HEK293T (cell line): ENCODE results near the gene PREX1.

Experiments
- BHLHE40 ChIP-seq: fragments of 450-650 bp; IDR thresholded peaks from 2 replicates; pipeline ENCODE4 v1.6.1; 2016; ENCODE audit warnings: mild to moderate bottlenecking, moderate library complexity, borderline replicate concordance
- ELF4 ChIP-seq: fragments of 450-650 bp; IDR thresholded peaks from 2 replicates; pipeline ENCODE4 v1.6.1; 2017; ENCODE audit warnings: antibody characterized with exemption
- FOXA1 ChIP-seq: fragments of 450-650 bp; IDR thresholded peaks from 2 replicates; pipeline ENCODE4 v1.6.1; 2016; ENCODE audit warnings: mild to moderate bottlenecking
- FOXM1 ChIP-seq: fragments of 450-650 bp; IDR thresholded peaks from 2 replicates; pipeline ENCODE4 v1.6.1; 2017; ENCODE audit warnings: mild to moderate bottlenecking, borderline replicate concordance
- SP1 ChIP-seq: fragments of 450-650 bp; IDR thresholded peaks from 2 replicates; pipeline ENCODE4 v1.6.1; 2017
- TARDBP ChIP-seq: fragments of 450-650 bp; IDR thresholded peaks from 2 replicates; pipeline ENCODE4 v1.6.1; 2016
- TF ChIP-seq, protein P1 (sequence below): fragments of 450-650 bp; IDR thresholded peaks from 2 replicates; pipeline ENCODE4 v1.6.1; 2016

DNA sequence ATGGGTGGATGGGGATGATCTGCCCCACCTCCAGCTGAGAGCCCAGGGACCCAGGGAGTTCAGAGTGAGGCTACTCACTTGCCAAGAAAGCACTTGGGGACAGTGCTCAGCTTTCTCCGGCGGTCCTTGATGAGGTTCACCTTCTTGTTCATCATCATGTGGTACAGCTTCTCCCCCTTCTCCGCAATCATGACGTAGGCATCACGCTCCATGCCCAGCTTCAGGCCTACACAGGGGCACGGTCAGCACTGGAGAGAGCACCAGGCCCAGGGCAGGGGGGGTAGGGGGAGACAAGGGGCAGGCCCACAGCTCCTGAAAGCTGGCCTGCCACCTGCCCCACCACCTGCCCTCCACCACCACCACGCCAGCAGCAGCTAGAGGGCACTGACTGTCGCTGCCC lies 139.2 kb downstream of the PREX1 start:
- TF ChIP-seq ELF4 (no peak), FOXA1 (no peak), BHLHE40 (no peak), FOXM1 (no peak), TARDBP (no peak), SP1 (no peak)
- TF ChIP-seq, protein P1, sequence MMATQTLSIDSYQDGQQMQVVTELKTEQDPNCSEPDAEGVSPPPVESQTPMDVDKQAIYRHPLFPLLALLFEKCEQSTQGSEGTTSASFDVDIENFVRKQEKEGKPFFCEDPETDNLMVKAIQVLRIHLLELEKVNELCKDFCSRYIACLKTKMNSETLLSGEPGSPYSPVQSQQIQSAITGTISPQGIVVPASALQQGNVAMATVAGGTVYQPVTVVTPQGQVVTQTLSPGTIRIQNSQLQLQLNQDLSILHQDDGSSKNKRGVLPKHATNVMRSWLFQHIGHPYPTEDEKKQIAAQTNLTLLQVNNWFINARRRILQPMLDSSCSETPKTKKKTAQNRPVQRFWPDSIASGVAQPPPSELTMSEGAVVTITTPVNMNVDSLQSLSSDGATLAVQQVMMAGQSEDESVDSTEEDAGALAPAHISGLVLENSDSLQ: no peak
